Stimulated activated CD4-positive, alpha-beta T cell treated with anti-CD3 and anti-CD28 coated beads, Interleukin-2, amount 100 ng/mL, for 4 hours (primary cell): ENCODE measurements around the gene IGHMBP2.
A peak's percentile ranks its signal among the peaks of the same experiment; 100 is the strongest.
"Not testable (repeated sequence)": the region's sequence is repeated elsewhere in the genome, so short reads cannot be mapped to it uniquely, and the experiment has no call there.

Source experiments
- DNase-seq: peaks from one replicate; pipeline ENCODE4 v3.0.0-alpha.2; 2020; ENCODE audit warnings: low read depth

The IGHMBP2 gene

GRCh38 chr11:68903288-68904247, at the start of gene IGHMBP2, which contains the start of gene MRPL21:
IGHMBP2 (plus strand) TSS chr11:68903891; CDS start chr11:68903953, 62 bp downstream.
MRPL21 (minus strand) TSS chr11:68903832; CDS start chr11:68903810, 22 bp downstream.
- peak; percentile 71 for DNase-seq

DNA sequence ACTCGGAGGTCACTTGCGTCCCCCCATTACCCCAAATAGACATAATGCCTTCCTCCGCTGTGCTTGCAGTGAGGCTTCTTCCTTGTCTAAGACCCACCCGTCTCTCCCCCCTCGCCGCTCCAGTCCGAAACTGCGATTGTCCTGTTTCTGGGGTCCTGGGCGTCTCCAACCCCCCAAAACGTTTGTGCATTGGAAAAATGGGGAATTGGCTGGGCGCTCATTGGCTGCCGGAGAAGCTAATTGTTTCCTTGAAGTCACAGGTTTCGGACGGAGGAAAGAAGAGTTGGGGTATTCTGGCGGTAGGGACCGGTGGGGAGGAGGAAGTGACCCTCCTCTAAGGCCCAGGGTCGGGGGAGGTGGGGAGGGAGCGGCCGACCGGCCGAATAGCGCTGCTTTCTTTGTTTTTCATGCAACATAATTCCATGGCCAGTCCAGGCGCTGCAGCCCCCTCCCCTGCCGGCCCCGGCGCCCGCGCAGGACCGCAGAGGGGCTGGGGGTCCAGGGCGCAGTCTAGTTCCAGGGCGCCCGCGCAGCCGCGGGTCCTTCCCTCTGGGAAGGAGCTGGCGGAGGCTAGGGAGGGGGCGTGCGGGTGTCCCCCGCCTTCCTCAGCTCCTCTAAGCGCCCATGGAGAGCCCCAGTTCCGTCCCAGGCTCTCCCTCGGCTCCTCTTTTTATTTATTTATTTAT, 49.3 kb upstream of the IGHMBP2 start:
- DNase-seq, result no peak

GRCh38 chr11:68855205-68855981, 48.3 kb upstream of the IGHMBP2 start:
- no peak for DNase-seq

- DNase-seq, result not testable (repeated sequence)
Measured at GRCh38 chr11:68856425-68857030, 47.2 kb upstream of the IGHMBP2 start.

DNA sequence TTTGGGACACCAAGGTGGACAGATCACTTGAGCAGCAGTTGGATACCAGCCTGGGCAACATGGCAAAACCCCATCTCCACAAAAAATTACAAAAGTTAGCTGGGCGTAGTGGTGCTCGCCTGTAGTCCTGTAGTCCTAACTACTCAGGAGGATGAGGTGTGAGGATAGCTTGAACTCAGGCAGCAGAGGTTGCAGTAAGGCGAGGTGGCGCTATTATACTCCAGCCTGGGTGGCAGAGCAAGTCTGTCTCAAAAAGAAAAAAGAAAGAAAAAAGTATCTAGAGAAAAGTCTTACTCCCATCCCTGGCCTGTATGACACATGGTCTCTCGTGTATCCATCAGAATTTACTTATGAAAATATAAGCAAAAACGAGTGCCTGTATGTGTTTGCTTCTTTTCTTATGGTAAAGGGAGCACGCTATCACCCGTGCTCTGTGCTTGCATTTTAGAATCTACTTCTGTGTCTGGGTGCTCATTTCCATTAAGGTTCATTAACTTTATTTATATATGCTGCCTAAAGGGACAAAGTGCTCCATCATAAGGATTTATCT, 46.6 kb upstream of the IGHMBP2 start:
- no peak for DNase-seq

DNA sequence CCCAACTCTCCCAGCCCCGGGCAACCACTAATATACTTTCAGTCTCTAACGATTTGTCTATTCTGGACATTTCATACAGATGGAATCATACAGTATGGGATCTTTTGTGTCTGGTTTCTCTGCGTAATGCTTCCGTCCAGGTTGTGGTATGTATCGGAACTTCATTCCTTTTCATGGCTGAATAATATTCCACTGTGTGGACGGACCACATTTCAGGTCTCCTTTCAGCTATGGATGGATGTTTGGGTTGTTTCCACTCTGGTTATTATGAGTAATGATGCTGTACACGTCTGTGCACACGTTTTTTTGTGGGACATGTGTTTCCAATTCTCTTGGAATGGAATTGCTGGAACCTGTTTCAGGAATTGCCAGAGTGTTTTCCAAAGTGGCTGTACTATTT, 44.6 kb upstream of the IGHMBP2 start:
- no peak for DNase-seq

DNA sequence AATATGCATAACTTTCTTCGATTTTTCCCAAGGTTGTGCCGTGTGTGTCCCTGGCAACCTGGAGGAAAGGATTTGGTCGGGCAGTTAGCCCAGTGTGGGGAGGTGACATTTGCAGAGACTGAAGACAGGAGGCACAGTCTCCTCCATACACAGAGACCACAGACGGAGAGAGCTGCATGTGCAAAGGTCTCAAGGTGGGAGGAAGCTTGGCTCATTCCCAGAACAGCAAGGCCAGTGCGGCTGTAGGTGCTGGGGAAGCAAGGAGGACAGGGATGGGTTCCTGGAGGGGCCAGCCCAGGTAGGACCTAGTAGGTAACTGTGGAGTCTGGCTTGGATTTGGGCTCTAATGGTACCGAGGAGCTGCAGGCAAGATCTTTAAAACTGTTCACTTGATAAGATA, 41.3 kb upstream of the IGHMBP2 start:
- DNase-seq, result no peak

DNA sequence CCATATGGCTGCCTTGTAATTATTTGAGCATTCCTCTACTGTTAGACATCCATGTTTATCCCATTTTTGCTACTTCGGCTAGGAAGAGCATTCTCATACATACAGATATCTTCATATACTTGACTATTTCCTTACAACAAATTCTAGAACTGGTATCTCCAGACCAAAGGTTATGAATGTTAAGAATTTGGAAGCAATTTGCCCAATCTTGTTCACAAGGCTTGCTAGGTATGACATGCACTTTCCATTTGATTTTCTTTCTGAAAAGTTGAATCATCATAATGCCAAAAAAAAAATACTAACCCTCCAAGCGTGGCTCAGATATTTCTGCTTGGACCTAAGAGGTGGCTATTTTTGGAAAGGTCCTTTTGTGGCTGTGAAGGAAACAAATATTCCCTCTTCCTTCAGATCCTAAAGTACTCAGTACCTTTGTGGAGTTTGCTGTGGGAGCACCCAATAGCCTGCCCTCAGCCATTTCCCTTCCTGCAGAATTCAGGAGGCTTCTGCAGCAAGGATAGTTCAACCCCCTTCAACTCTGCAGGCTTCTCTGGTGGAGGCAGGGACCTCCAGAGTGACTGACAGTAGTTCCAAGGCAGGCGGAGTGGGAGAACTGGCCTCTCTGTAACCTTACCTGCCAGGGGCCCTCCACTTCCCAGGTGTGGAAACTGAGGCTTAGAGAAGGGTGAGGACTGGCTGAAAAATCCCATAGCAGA, 40.0 kb upstream of the IGHMBP2 start:
- DNase-seq, result no peak

DNA sequence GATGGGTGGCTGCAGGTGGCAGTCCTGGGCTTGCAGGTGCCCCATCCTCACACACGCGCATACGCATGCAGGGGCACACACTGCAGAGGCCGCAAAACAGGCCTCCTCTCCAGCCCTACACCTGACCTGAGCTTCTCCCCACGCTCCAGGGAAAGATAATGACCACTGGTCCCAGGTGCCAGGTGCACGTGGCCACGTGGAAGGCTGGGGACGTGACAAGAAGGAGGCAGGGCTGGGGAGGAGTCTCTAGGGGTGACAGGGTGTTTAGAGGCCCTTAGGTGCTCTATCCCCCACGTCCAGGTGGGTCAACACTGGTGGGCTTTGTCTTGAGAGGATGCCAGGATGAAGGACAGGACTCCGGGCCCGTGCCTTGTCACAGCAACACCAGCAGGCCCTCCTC, 38.5 kb upstream of the IGHMBP2 start:
- DNase-seq, result no peak

DNA sequence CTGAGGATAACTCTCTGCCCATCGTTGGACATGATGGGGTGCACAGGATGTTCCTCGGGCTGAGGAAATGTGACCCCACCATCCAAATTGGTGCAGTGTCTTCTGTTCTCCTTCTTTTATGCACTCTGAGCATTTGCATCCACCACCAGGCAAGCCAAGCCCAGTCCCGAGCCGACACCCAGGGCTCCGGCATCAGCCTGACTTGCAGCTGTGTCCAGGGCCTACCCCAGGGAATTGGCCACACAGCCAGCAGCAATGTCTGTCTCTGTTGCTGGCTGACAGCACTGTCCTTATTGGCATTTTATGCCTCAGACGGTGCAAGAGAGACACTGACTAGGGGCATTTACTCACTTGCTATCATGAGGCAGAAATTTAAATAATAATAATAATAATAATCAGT, 36.6 kb upstream of the IGHMBP2 start:
- DNase-seq, result no peak

GRCh38 chr11:68868221-68868835, 35.4 kb upstream of the IGHMBP2 start:
- no peak for DNase-seq

GRCh38 chr11:68870470-68870869, 33.2 kb upstream of the IGHMBP2 start:
- DNase-seq, result no peak

DNA sequence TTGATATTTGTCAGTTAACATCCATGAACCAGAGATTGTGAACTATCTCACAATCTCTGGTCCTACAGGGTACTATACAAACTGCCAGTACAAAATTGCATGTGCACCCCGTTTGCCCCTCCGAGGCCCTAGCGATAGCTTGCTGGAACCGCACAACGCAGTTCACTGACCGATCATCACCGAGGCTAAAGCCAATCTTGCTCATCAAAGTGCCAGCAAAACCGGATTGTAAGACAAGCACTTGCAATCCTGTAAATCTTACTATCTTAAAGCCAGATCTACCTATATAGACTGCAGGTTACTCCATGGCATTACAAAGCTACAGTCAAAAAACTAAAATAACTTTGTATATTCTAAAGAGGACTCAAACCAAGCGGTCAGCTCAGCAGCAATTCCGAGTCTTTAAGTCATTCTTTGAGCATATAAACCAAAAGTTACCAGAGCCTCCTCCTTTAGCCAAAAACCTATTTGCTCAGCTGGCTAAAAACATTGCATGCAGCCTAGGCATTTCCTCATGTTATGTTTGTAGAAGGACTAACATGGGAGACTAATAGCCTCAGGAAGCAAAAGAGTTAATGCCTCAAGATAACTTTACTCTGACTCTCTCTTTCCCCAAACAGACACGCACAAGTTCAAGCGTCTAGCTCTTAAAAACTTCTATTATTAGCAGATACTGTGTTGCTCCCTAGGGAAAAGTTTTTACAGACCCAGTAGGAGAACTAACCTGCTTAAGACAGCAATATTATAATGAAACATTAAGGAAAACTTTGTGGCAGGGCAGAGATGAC, 31.3 kb upstream of the IGHMBP2 start:
- DNase-seq, result no peak

GRCh38 chr11:68878022-68878421, 25.7 kb upstream of the IGHMBP2 start:
- DNase-seq, result no peak

GRCh38 chr11:68880851-68881250, 22.8 kb upstream of the IGHMBP2 start:
- DNase-seq, result no peak

GRCh38 chr11:68881320-68881719, 22.4 kb upstream of the IGHMBP2 start:
- DNase-seq, result no peak

DNA sequence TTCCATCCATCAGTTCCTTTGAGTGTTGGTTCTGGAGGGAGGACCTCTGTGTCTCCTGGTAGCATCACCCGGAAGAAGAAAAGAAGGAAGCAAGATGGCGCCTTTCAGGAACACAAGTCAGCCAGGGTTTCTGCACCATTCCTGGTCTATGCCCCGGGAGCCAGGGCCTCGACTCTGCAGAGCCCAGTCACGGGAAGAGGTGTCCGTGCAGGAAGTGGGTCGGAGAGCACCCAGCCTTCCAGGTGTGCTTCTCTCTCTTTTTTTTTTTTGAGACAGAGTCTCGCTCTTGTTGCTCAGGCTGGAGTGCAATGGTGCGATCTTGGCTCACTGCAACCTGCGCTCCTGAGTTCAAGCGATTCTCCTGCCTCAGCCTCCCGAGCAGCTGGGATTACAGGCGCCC, 21.3 kb upstream of the IGHMBP2 start:
- no peak for DNase-seq

GRCh38 chr11:68884827-68885226, 18.9 kb upstream of the IGHMBP2 start:
- DNase-seq, result not testable (repeated sequence)

DNA sequence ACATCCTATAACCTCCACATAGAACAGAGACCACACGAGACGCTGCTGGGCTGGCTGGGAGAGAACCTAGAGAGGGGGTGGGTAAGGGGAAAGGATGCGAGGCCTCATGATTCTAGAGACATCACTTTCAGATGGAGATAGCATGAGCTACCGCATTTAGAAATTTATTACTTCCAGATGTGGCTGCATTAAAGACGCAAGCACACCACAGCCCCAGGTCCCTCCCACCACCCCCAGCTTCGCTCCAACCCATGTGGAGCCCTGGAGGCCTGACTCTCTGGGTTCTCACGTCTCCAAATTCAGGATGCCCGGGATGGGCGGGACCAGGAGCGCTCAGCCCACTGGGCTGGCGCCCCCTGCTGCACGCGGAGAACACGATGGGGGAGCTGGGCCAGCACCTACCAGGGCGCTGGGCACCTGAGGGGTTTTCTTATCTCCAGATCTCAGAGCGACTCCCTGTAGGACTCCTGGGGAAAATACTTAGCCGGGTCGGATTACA, 13.7 kb upstream of the IGHMBP2 start:
- DNase-seq, result no peak
